Activated CD4-positive, alpha-beta T cell treated with anti-CD3 and anti-CD28 coated beads for 48 hours (primary cell): ENCODE data around the gene HINT2.

ENCODE experiments used
- DNase-seq: peaks from one replicate; pipeline ENCODE4 v3.0.0-alpha.2; 2020

Gene HINT2

DNA sequence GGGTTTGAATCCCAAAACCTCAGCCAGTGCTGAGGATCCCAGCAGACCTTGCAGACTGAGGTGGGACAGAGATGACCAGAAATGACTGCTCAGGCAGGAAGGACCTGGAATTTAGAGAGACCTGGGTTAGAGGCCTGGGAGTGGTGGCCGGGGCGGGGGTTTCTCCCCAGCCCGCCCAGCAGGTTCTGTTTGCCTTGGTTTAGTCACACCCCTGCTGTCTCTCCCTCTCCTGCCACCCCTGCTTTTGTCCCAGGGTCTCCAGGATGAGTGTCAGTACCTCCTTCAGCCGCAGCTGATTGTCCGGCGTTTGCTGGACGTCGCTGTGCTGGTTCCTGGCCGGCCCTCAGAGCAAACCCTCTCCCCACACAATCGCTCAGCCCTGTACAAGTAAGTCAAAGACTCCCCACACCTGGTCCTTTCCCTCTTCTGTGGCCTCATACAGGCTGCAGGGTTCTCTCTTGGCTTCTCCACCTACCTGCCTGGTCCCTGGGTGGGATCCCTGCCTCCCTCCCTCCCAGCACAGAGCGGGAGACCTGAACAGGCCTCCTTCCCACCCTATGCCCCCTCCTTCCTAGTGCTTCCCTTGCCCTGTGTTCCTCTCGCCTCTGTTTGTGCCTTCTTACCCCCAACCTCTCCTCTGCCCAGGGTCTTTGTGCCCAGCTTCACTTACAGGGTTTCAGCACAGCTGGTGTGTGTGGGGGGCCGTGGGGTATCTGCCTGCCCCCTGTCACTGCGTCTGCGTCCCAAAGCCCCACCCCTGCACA is 26.2 kb upstream of the HINT2 start:
- no peak for DNase-seq

GRCh38 chr9:35839926-35840325 is 25.1 kb upstream of the HINT2 start:
- DNase-seq, result no peak

DNA sequence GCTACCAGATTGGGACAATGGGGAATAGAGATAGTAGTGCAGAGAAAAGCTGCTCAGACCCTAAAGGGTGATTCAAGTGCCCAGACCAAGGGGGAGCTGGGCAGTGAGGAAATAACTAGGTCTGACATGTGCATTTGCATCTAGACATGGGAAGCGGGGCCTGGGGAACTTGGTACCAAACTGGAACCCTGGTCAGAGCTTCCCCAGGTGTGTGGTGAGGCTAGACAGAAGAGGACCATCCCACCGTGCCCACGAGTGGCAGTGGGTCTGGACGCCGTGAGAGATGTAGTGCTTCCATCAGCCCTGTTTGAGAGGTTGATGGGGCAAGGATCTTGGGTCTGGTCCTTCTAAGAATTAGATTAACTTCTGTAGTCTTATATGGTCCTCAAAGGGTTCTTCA is 21.8 kb upstream of the HINT2 start:
- DNase-seq, result no peak

GRCh38 chr9:35835766-35836165 is 20.9 kb upstream of the HINT2 start:
- DNase-seq, result no peak

DNA sequence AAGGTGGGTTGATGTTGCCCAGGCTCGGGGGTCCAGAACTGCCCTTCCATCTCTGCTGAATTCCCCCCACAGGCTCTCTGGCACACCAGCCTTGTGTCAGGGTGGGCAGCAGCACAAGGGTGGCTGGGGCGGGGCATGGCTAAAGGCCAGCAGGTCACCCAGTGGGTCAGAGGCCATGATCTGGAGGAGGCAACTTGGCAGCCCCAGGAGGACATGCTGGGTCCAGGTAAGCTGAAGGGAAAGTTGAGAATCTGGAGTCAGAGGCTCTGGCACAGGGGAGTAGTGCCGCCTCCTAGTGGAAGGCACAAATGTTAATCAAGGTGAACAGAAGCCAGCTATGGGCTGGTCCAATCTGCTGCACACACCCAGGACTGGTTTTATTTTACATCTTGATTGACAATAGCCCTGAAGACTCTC is 20.4 kb upstream of the HINT2 start:
- DNase-seq, result peak; percentile 27

DNA sequence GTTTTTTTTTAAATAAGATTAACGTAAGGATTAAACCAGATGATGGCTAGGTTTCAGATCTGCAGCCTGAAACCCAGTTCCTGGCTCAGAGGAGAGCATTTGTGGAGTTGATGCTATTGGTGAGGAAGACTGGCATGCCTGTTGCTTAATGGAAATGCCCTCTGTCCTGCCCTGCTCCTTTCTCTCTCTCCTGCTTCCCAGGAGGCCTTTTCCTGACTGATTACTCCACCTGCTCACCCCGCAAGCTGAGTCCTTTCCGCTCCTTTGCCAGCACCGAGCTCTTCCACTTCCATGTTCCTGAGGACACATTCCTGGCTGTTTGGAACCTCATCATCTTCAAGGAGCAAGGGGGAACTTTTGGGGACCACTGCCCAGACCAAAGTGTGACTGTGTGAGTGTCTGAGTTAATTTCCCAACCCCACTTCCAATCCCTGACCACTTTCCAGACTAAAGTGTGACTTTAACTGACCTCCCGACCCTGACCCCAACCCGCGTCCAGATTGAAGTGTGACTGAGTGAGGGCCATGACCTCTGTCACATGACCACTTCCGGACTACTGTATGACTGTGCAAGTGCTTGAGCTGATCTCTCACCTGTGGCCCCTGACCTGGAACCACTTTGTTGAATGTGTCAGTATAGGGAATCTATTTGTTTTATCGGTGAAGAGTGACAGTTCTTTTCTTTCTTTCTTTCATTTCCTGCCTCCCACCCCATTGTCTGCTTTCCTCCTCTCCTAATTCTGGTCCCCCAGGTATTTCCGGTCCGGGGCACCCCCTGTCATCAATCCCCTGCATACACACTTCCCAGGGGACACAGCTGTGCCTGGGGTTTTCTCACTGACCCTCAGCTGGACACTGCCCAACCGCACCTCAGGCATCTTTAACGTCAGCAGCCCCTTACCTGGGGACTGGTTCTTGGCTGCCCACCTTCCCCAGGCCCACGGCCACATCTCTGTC is 19.7 kb upstream of the HINT2 start:
- DNase-seq, result no peak

DNA sequence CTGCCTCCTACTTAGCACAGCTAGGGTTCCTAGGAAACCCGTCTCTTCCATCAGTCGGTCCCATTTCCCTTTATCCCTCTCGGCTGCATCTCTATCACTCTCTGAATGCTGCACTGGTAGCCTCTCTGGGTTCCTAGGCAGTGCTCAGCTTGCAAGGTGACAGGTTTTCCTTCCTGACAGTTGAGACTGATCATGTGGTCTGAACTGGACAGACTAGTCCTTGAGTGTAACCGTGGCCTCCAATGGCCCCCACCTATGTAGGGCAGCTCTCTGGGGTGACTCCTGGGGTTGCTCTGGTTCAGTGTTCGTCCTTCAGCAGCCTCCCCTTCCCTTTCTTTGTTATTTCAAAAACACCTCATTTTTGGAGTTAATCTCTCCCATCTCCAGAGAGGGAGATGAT is 18.0 kb upstream of the HINT2 start:
- no peak for DNase-seq

DNA sequence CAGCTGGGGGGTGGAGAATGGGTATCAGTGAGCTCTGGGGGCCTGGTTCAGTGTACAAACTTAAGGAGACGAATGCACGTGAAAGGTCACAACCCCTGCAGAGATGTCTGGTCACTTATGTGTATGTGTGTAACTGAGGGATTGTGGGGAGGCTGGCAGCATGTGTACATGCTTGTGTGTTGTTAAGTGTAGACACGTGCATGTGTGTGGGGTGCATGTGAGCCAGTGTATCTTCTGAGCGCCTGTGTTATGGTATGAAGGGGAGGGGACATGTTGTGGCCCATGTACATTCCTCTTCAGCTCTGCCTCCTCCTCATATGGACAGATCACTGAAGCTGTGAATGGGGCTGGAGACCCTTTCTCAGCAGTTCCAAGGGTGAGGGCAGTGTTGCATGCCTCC is 16.2 kb upstream of the HINT2 start:
- DNase-seq, result no peak

GRCh38 chr9:35829764-35830096 is 14.9 kb upstream of the HINT2 start:
- no peak for DNase-seq

- peak; percentile 97 for DNase-seq
These were observed 14.4 kb upstream of the HINT2 start, which contains the start of gene TMEM8B for GRCh38 chr9:35829084-35829763. TMEM8B (plus strand) TSS chr9:35829228; CDS start chr9:35829448, 220 bp downstream.

- DNase-seq, result peak; percentile 38
These were observed 13.9 kb upstream of the HINT2 start, which contains the start of gene FAM221B for GRCh38 chr9:35828716-35829083. FAM221B (minus strand) TSS chr9:35828732; CDS start chr9:35826161, 2,571 bp downstream.

- no peak for DNase-seq
These were observed 12.6 kb upstream of the HINT2 start for GRCh38 chr9:35827486-35827885.

DNA sequence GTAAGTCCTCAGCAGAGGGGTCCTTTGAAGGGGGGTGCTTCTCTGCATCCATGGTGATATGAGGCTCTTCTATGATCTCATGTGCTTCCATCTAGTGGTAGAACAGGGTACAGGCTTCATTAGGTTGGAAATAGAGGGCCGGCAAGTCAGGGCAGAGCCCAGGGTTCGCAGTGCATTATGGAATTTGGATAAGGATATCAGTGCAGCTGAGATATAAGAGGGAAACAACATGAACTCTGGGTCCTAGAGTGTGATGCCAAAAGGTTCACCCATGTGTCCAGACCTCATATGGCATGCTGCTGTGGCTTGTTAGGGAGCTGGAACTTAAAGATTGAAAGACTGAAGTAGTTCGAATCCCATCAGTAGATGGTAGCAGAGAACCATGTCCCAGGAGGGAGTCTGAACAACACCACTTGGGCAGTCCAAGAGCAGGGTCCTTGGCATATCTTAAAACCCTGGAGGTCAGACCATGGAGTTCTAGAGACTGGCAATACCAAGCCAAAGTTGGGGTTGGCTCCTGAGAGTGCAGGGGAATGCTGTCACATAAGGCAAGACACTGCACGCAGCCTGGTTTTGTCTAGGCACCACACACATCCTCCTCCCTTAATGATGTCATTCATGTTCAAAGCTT is 11.3 kb upstream of the HINT2 start:
- peak; percentile 29 for DNase-seq

- no peak for DNase-seq
These were observed 8.1 kb upstream of the HINT2 start for GRCh38 chr9:35822926-35823325.

DNA sequence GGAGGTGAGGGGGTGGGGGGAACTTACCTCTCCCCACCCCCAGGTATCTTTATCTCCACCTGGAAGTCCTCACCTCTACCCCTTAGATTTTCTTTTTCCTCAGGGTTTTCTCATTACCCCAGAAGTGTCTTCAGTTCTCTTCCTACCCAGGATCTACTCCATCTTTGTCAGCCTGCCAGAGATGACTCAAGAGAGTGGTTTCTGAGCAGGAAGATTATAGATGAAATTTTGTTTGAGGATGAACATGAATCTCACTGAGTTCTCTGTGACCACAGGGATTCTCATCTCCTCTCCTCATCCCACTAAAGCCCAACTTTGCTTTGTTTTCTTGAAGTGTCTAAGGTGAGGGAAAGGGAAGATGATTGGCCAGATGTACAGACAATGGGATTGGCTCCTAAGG is 5.2 kb upstream of the HINT2 start:
- DNase-seq, result no peak

GRCh38 chr9:35818341-35818740 is 3.5 kb upstream of the HINT2 start:
- no peak for DNase-seq

GRCh38 chr9:35816708-35817107 is 1.9 kb upstream of the HINT2 start:
- no peak for DNase-seq

DNA sequence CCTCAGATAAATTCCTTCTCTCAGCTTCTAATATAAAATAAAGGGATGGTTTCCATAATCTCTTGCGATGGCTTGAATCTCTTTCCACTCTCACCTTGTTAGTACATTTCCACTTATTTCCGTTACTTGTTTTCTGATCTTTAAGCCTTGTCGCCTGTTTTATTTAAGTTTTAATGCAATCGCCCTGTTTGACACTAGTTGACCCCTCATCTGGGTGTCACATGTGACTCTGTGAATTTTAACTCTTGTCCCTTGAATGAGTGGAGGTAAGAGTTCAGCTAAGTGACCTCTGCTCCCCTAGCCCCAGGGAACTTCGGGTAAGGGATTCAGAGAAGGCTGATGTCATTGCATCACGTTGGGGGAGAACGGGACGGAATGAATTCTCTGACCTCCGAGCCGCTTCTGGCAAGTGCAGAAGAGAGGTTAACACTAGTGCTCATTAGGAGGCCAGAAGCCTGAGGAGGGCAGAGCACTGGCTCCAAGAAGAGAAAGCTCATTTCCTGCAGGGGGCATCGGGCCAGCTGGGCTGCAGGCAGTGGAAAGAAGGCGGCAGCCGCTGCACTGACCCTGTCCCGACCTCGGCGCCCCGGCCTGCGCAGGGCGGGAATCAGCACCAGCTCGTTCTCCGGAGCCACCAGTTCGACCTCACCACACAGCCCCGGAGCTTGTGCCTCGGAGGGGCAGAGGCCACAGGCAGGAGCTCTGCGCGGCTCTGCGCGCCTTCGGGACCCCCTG is 569 bp downstream of the HINT2 start:
- peak; percentile 53 for DNase-seq

DNA sequence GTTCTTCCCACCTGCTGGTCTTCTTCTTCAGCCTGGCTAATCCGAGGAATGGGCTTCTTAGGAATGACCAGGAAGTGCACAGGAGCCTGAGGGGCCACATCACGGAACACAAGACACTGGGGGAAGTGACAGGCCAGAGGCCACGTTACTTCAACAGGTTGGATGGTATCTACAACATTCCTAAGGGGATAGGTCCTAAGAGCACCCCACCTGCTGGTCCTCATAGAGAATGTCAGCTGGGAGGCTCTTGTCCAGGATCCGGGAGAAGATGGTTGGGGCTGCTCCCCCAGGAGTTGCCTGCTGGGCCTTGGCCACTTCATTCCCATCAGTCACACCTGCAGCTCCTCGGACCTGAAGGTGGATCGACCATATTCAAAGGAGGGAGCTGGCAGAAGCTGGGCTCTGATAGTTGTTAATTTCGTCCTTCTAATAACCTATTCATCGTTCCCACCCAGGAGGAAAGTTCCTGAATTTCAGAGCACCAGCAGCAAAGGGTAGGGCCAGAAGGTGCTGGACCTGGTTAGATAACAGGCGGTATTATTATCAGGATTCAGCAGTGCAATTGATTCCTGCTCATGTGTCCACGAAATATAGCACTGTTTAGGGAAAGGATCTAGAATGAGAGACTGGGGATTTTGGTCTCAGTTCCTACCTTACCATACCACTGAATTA is 1.3 kb downstream of the HINT2 start:
- no peak for DNase-seq

GRCh38 chr9:35812025-35812602 is 2.7 kb downstream of the HINT2 start, which contains the start of gene SPAG8:
SPAG8 (minus strand) TSS chr9:35812262; CDS start chr9:35812147, 115 bp downstream.
- peak; percentile 95 for DNase-seq
